HepG2 (cell line): ENCODE measurements around the gene POLR3E.

ENCODE experiments used
- CBX1 ChIP-seq: IDR thresholded peaks from one replicate; pipeline ENCODE4 v1.6.1; 2016; ENCODE audit warnings: antibody characterized with exemption, low read depth
- HNRNPH1 ChIP-seq: fragments of 200-400 bp; formaldehyde crosslinking; optimal IDR thresholded peaks from 2 replicates; pipeline ENCODE3; 2017; ENCODE audit warnings: mild to moderate bottlenecking, low read depth, low read length
- NFIC ChIP-seq: IDR thresholded peaks from 2 replicates; pipeline ENCODE4 v1.6.1; 2012; ENCODE audit warnings: mild to moderate bottlenecking, low read length, inconsistent platforms
- SMAD3 ChIP-seq: sonication (generic); formaldehyde crosslinking; IDR thresholded peaks from 2 replicates; pipeline ENCODE4 v1.4.0; 2020; ENCODE audit warnings: missing genetic modification reagents
- SNRNP70 ChIP-seq: fragments of 200-400 bp; formaldehyde crosslinking; IDR thresholded peaks from 2 replicates; pipeline ENCODE4 v1.6.1; 2017; ENCODE audit warnings: mild to moderate bottlenecking, low read depth, low read length, moderate library complexity
- SRF ChIP-seq: IDR thresholded peaks from 2 replicates; pipeline ENCODE4 v1.6.1; 2011; ENCODE audit warnings: mild to moderate bottlenecking, low read depth, low read length, moderate library complexity
- TARDBP ChIP-seq: sonication (generic); formaldehyde crosslinking; IDR thresholded peaks from 2 replicates; pipeline ENCODE4 v1.8.0; 2022; ENCODE audit warnings: mild to moderate bottlenecking, missing genetic modification reagents
- UBTF ChIP-seq: sonication (generic); formaldehyde crosslinking; IDR thresholded peaks from 2 replicates; pipeline ENCODE4 v1.4.0; 2020; ENCODE audit warnings: mild to moderate bottlenecking, missing genetic modification reagents
- ZBTB2 ChIP-seq: sonication (generic); formaldehyde crosslinking; IDR thresholded peaks from 2 replicates; pipeline ENCODE4 v1.8.0; 2022; ENCODE audit warnings: low read depth, missing genetic modification reagents
- TF ChIP-seq, protein P1 (sequence below): sonication (generic); formaldehyde crosslinking; IDR thresholded peaks from 2 replicates; pipeline ENCODE4 v1.9.0; 2021; ENCODE audit warnings: missing genetic modification reagents, mild to moderate bottlenecking, borderline replicate concordance
- TF ChIP-seq, protein P2 (sequence below): sonication (generic); IDR thresholded peaks from 2 replicates; pipeline ENCODE4 v1.6.1; 2016; ENCODE audit warnings: low read depth, borderline replicate concordance
- TF ChIP-seq, protein P3 (sequence below): sonication (generic); formaldehyde crosslinking; IDR thresholded peaks from 2 replicates; pipeline ENCODE4 v1.5.0; 2020; ENCODE audit warnings: mild to moderate bottlenecking, missing genetic modification reagents, moderate library complexity

DNA sequence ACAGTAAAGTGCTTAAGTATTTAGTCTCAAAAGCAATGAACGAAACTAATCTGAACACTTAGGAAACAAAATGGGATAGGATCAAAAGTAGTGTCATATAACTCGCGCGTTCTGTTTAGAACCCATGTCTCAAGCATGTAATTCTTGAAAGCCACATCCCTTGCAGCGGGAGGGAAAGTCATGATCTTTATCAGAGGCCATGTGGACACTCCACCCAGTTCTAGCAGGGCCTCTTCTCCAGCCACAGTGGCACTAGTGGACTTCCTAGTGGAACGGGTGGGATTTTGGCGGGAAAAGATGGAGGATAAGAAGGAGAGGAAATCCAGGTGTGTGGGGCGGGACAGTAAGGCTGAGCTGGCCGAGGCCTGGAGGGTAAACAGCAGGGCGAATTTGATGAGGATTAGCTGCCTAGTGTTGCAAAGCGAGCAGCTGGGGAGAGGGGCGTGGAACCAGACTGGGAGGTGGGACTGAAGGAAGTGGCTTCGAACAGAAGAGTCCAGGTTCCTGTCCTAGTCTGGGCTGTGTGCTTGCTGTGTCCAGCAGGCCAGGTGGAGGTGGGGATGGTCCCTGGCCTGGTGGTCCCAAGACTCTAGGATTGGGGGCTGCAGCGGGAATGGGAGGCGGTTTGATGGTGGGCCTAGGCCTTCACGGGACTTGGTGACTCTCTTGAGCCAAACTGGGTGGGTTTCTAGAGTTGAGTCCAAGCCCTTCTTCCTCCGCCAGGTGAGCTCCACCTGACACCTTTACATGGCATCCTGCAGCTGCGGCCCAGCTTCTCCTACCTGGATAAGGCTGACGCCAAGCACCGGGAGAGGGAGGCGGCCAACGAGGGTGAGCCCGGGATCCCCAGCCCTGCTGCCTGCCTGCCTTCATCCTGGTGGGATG, 15.9 kb downstream of the POLR3E start:
- TF ChIP-seq, protein P1, sequence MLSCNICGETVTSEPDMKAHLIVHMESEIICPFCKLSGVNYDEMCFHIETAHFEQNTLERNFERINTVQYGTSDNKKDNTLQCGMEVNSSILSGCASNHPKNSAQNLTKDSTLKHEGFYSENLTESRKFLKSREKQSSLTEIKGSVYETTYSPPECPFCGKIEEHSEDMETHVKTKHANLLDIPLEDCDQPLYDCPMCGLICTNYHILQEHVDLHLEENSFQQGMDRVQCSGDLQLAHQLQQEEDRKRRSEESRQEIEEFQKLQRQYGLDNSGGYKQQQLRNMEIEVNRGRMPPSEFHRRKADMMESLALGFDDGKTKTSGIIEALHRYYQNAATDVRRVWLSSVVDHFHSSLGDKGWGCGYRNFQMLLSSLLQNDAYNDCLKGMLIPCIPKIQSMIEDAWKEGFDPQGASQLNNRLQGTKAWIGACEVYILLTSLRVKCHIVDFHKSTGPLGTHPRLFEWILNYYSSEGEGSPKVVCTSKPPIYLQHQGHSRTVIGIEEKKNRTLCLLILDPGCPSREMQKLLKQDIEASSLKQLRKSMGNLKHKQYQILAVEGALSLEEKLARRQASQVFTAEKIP (CRISPR knock-in tag): no peak
- TF ChIP-seq UBTF (no peak), ZBTB2 (no peak), NFIC (no peak), TARDBP (no peak), SMAD3 (no peak), SRF (no peak), CBX1 (no peak), SNRNP70 (no peak), HNRNPH1 (no peak)
- TF ChIP-seq, protein P2, sequence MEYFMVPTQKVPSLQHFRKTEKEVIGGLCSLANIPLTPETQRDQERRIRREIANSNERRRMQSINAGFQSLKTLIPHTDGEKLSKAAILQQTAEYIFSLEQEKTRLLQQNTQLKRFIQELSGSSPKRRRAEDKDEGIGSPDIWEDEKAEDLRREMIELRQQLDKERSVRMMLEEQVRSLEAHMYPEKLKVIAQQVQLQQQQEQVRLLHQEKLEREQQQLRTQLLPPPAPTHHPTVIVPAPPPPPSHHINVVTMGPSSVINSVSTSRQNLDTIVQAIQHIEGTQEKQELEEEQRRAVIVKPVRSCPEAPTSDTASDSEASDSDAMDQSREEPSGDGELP: no peak
- TF ChIP-seq, protein P3, sequence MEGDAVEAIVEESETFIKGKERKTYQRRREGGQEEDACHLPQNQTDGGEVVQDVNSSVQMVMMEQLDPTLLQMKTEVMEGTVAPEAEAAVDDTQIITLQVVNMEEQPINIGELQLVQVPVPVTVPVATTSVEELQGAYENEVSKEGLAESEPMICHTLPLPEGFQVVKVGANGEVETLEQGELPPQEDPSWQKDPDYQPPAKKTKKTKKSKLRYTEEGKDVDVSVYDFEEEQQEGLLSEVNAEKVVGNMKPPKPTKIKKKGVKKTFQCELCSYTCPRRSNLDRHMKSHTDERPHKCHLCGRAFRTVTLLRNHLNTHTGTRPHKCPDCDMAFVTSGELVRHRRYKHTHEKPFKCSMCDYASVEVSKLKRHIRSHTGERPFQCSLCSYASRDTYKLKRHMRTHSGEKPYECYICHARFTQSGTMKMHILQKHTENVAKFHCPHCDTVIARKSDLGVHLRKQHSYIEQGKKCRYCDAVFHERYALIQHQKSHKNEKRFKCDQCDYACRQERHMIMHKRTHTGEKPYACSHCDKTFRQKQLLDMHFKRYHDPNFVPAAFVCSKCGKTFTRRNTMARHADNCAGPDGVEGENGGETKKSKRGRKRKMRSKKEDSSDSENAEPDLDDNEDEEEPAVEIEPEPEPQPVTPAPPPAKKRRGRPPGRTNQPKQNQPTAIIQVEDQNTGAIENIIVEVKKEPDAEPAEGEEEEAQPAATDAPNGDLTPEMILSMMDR (CRISPR knock-in tag): no peak
